Spleen (tissue), 11 donors: ENCODE results near the gene UBR4. TPM values are rescaled to one million over a fixed set of nuclear protein-coding genes. Genes with fewer than 3 reads are reported as not detected.
A peak's percentile ranks its signal among the peaks of the same experiment; 100 is the strongest.

Source experiments
- DNase-seq: peaks from one replicate; pipeline ENCODE4 v3.0.0-alpha.2; 2020
- H3K27ac ChIP-seq, 8 donors: fragments of 200-600 bp; sonication (generic) in 7 of 8; 1 replicate in 4 of 8; 2 replicates in 4 of 8; pipeline versions ENCODE4 v1.5.0 to v1.8.0; 2016 to 2021; ENCODE audit warnings: inconsistent platforms in 4 of 8, mild to moderate bottlenecking in 4 of 8, moderate library complexity in 1 of 8
- H3K27me3 ChIP-seq, 7 donors: fragments of 200-600 bp; sonication (generic) in 6 of 7; replicated peaks in 1 of 7; 1 replicate in 4 of 7; 2 replicates in 3 of 7; pipeline versions ENCODE4 v1.5.0 to v1.8.0; 2016 to 2021; ENCODE audit warnings: inconsistent platforms in 3 of 7, mild to moderate bottlenecking in 1 of 7
- H3K36me3 ChIP-seq, 6 donors: fragments of 200-600 bp; sonication (generic) in 5 of 6; 1 replicate in 4 of 6; 2 replicates in 2 of 6; pipeline versions ENCODE4 v1.5.0 to v1.8.0; 2016 to 2021; ENCODE audit warnings: inconsistent platforms in 2 of 6
- H3K4me1 ChIP-seq, 6 donors: fragments of 200-600 bp; sonication (generic) in 5 of 6; 1 replicate in 3 of 6; 2 replicates in 3 of 6; pipeline versions ENCODE4 v1.5.0 to v1.8.0; 2016 to 2021; ENCODE audit warnings: inconsistent platforms in 3 of 6
- H3K4me3 ChIP-seq, 8 donors: fragments of 200-600 bp; sonication (generic) in 7 of 8; 1 replicate in 4 of 8; 2 replicates in 4 of 8; pipeline versions ENCODE4 v1.5.0 to v1.8.0; 2016 to 2021; ENCODE audit warnings: inconsistent platforms in 4 of 8, mild to moderate bottlenecking in 4 of 8, moderate library complexity in 2 of 8
- H3K9me3 ChIP-seq, 8 donors: fragments of 200-600 bp; sonication (generic) in 7 of 8; 1 replicate in 4 of 8; 2 replicates in 4 of 8; pipeline versions ENCODE4 v1.5.0 to v1.8.0; 2016 to 2021; ENCODE audit warnings: inconsistent platforms in 4 of 8
- POLR2A ChIP-seq, 3 donors: fragments of 450-650 bp; IDR thresholded peaks; one replicate each; pipeline ENCODE4 v1.5.1; 2017; ENCODE audit warnings: antibody characterized with exemption in 3 of 3, mild to moderate bottlenecking in 1 of 3
- POLR2AphosphoS5 ChIP-seq, 3 donors: sonication (generic); formaldehyde crosslinking; IDR thresholded peaks; one replicate each; pipeline ENCODE4 v1.5.1; 2017; ENCODE audit warnings: antibody characterized with exemption in 3 of 3
- WGBS, 5 donors: extraction: QIAGEN DNeasy Blood & Tissue Kit in 3 of 5; methylation state at CpG; one replicate each; pipeline versions ENCODE4 v1.1.5 to v1.1.7; 2013 to 2018; 5-methylcytosine and 5-hydroxymethylcytosine counted together
- intact Hi-C: fragments of 100-400 bp; cut with DNase I; formaldehyde crosslinking; loops from one replicate; pipeline ENCODE4 v1.15.0; 2023; ENCODE audit warnings: low total_unique reads
- polyA plus RNA-seq, 3 donors: library from polyadenylated mRNA; stranded (reverse); fragments of 200-250 nt; gene quantifications; one replicate each; pipeline ENCODE4 v1.2.1, GENCODE V29; 2013
- total RNA-seq, 7 donors: library from RNA; depleted of rRNA in 3 of 7; stranded (reverse); fragments of >200 nt in 3 of 7; fragmentation: NEBNext Ultra II Directional in 4 of 7; extraction: Animal tissue kit (Norgen Biotek cat#: 25700) in 4 of 7; gene quantifications; one replicate each; pipeline versions ENCODE4 v1.1.0 to v1.2.1, GENCODE V29; 2016 to 2021
- TF ChIP-seq, protein P1 (sequence below), 11 experiments: fragments of 200-600 bp in 7 of 11; fragments of 450-650 bp in 4 of 11; sonication (generic) in 4 of 11; IDR thresholded peaks in 8 of 11; conservative IDR thresholded peaks in 3 of 11; 1 replicate in 7 of 11; 2 replicates in 4 of 11; pipeline versions ENCODE4 v1.4.0 to v1.8.0; 2016 to 2021; ENCODE audit warnings: antibody characterized with exemption in 11 of 11, inconsistent platforms in 4 of 11, mild to moderate bottlenecking in 1 of 11
- donor health status: healthy with polysubstance abuse.
- donor health status: DM: no; HTN: no; CAD: no; lungs with moderate emphysema.
- donor health status: DM: no; HTN: no; CAD: no.
- donor health status: Bipolar disorder and iron deficiency.
- donor health status: healthy.
- donor health status: DM: no; HTN: no; CAD: no.
- donor health status: DM: yes; HTN: yes; CAD: no.

UBR4 gene
- total and polyA plus RNA-seq, 10 donors = 72.5 to 184 (median 149) TPM

DNA sequence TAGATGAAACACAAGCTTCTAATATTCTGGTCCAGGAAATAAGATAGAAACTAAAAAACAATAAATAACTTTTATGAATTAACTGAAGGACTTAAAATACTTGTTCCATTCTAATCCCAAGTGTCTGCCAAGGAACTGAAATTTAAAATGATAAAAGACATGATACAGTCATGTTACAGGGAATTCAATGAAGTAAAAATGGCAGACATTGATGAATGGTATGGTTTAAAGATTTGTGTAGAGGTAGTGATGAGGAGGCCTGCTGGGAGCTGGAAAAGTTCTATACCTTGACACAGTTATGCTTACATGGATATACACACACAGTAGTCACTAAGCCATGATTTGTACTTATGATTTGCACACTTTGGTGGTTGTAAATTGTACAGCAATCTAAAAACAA, 2.1 kb upstream of the UBR4 start:
- Histone ChIP-seq H3K27ac (no peak overlapping the region), H3K27me3 (no peaks in the 10 kb centered on the region), H3K36me3 (peaks cover 0 to 46% (median 6%) of the 10 kb centered on the region in 6 donors), H3K9me3 (no peaks in the 10 kb centered on the region), H3K4me1 (peaks cover 36 to 78% (median 50%) of the 10 kb centered on the region in 6 donors), H3K4me3 (no peak overlapping the region)
- DNase-seq = no peak
- intact Hi-C loops = no loop called here
- TF ChIP-seq POLR2A (IDR thresholded peaks at IDR 0.05) (no peak), POLR2AphosphoS5 (IDR thresholded peaks at IDR 0.05) (no peak)
- TF ChIP-seq, protein P1, sequence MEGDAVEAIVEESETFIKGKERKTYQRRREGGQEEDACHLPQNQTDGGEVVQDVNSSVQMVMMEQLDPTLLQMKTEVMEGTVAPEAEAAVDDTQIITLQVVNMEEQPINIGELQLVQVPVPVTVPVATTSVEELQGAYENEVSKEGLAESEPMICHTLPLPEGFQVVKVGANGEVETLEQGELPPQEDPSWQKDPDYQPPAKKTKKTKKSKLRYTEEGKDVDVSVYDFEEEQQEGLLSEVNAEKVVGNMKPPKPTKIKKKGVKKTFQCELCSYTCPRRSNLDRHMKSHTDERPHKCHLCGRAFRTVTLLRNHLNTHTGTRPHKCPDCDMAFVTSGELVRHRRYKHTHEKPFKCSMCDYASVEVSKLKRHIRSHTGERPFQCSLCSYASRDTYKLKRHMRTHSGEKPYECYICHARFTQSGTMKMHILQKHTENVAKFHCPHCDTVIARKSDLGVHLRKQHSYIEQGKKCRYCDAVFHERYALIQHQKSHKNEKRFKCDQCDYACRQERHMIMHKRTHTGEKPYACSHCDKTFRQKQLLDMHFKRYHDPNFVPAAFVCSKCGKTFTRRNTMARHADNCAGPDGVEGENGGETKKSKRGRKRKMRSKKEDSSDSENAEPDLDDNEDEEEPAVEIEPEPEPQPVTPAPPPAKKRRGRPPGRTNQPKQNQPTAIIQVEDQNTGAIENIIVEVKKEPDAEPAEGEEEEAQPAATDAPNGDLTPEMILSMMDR (IDR thresholded peaks at IDR 0.05 in 8 of 11, conservative IDR thresholded peaks at IDR 0.05 in 3 of 11) = no peak

GRCh38 chr1:19210772-19211549, 895 bp upstream of the UBR4 start:
- TF ChIP-seq, protein P1 (IDR thresholded peaks at IDR 0.05 in 8 of 11, conservative IDR thresholded peaks at IDR 0.05 in 3 of 11) = no peak
- no peak for TF ChIP-seq POLR2A (IDR thresholded peaks at IDR 0.05)
- no peak for TF ChIP-seq POLR2AphosphoS5 (IDR thresholded peaks at IDR 0.05)
- Histone ChIP-seq H3K4me3 (peak overlapping the region; percentile 67 to 97 (median 84)), H3K27me3 (no peaks in the 10 kb centered on the region), H3K36me3 (peaks cover 0 to 34% (median 2%) of the 10 kb centered on the region in 6 donors), H3K27ac (peak overlapping the region; percentile 93 to 98 (median 97)), H3K9me3 (no peaks in the 10 kb centered on the region), H3K4me1 (peaks cover 45 to 90% (median 60%) of the 10 kb centered on the region in 6 donors)
- 15 to 21% (median 17%) methylated on average over 12 of the region's 12 CpGs for WGBS, 5 donors
- intact Hi-C loops = no loop called here
- no peak for DNase-seq

DNA sequence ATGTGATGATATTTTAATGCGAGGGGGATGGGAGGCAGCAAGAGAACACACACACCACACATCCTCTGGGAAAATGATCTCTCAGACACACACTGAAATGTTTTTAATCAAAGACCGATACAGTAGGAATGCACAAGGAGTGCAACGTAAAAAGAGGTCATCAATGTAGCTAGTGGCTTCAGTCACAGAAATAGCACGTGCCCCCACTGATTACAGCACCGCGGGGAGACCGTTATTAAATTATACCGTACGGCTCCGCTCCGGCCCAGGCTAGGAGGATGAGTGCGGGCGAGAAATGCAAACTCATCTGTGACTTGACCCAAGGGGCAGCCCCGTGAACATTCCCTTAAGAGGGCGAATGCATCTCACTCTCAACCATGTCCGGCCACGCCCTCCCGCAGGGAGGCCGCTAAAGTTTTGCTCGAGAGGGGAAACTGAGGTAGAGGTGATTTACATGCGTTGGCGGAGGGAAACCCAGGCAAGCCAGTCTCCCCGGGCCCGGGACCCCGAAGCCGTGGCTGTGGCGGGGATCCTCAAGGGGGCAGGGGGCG, 552 bp downstream of the UBR4 start:
- peaks cover 54 to 93% (median 75%) of the 10 kb centered on the region in 6 donors for H3K4me1 ChIP-seq
- peaks cover 0 to 23% (median 2%) of the 10 kb centered on the region in 6 donors for H3K36me3 ChIP-seq
- DNase-seq = no peak

More for the DNA sequence above, 552 bp downstream of the UBR4 start:
- Histone ChIP-seq H3K27me3 (no peaks in the 10 kb centered on the region), H3K9me3 (no peaks in the 10 kb centered on the region), H3K4me3 (peak overlapping the region; percentile 67 to 97 (median 84)), H3K27ac (peak overlapping the region; percentile 93 to 98 (median 97))
- 0 to 1% (median 0%) methylated on average over 22 to 28 of the region's 28 CpGs for WGBS, 5 donors
- TF ChIP-seq, protein P1 (IDR thresholded peaks at IDR 0.05 in 8 of 11, conservative IDR thresholded peaks at IDR 0.05 in 3 of 11) = no peak
- TF ChIP-seq POLR2AphosphoS5 (IDR thresholded peaks at IDR 0.05) (no peak), POLR2A (IDR thresholded peaks at IDR 0.05) (no peak)
- intact Hi-C loops = no loop called here
